ENCODE data around the gene TUBA4B.
"Not testable (repeated sequence)": the region's sequence is repeated elsewhere in the genome, so short reads cannot be mapped to it uniquely, and the experiment has no call there.

The TUBA4B gene

DNA sequence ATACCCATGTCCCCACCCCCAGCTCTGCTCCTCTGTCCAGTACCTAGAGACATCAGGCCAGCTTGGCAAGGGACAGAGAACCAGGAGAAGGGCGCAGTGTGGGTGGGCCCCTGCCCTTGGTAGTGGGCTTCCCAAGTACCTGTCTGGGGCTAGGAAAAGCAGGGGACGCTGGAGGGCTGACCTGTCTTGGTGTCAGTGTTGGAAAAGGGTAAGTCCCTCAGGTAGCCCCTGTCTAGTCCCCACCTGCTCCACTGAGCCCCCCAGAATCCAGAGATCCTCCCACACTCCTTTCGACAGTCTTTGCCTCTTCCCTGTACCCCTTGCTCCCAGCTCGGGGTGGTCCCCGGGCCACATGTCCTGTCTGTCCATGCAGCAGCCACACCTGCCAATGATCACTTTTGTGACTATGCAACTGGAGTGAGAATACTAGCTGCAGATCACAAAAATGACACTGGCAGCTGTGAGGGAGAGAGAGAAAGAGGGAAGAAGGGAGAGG is 40.7 kb downstream of the TUBA4B start:
- DNase-seq: no peak

- peak; percentile 2 for DNase-seq
These were observed 41.6 kb downstream of the TUBA4B start for GRCh38 chr2:219294356-219295351.

DNA sequence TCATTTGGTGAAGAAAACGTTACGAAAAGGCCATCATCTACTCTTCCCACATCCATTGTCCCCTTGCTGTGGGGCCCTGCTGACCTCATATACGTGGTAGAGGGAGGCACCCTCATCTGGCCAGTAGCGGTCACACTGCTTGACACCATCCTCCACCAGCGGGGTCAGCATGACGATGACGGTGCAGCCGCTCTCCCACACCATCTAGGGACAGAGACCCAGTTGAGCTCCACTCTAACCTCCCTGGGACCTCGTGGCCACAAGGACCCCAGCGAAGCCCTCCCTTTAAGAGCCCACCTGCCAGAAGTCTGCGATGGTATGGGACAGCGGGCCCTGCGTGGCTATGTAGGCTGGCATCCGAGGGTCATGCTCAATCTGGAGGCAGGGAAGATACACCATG is 43.1 kb downstream of the TUBA4B start:
- DNase-seq: no peak

GRCh38 chr2:219296631-219297391 is 43.8 kb downstream of the TUBA4B start:
- DNase-seq: no peak

GRCh38 chr2:219297766-219298456 is 44.9 kb downstream of the TUBA4B start:
- DNase-seq: no peak

DNA sequence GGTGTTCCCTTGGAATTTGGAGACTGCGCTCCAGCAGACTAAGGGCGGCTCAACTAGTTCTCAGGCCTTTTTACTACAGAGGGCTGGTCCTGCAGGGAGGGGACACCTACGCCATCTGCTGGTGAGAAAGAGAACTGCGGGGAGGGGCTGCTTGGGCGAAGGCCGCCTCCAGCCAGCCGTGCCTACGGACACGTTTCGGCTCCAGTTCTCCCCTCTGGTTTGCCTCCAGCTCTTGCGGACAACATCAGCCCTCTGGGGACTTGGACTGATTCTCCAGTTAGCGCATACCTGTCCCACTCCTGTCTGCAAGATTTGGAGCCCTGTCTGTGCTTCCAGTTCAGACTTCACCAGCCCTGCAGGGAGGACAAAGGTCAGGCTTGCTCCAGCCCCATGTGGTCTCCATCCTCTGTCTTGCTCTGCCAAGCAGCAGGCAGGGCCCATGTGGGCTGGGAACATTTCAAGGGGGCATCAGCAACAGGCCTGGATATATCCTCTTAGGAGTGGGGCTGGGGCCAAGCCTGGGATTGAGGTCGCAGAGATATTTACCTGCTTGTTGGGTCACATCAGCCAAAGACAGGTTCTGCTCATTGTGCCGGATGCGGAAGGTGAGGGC is 45.8 kb downstream of the TUBA4B start:
- DNase-seq: peak; percentile 2

GRCh38 chr2:219299372-219299760 is 46.3 kb downstream of the TUBA4B start:
- DNase-seq: no peak

GRCh38 chr2:219300022-219300421 is 47.0 kb downstream of the TUBA4B start:
- DNase-seq: no peak

- no peak for DNase-seq
These were observed 49.4 kb downstream of the TUBA4B start for GRCh38 chr2:219302412-219302968.

DNA sequence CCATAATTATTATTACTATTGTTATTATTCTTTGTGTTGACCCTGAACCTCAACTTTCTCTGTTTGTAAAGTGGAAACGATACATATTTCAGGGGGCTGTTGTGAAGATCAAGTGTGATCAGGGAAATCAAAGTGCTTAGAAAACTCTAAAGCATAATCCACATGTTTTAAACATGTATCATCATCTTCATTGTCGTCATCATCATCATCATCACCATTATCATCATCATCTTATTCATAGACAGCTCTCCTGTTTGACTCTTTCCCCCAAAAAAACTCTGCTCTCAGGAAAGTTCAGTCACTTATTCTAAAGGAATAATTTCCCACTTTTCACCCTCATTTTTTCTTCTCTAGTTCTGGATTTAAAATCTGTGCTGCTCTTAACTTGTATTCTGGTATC is 51.2 kb downstream of the TUBA4B start:
- DNase-seq: no peak

GRCh38 chr2:219306047-219306446 is 53.0 kb downstream of the TUBA4B start:
- DNase-seq: no peak

- no peak for DNase-seq
These were observed 55.4 kb downstream of the TUBA4B start for GRCh38 chr2:219308142-219309101.

DNA sequence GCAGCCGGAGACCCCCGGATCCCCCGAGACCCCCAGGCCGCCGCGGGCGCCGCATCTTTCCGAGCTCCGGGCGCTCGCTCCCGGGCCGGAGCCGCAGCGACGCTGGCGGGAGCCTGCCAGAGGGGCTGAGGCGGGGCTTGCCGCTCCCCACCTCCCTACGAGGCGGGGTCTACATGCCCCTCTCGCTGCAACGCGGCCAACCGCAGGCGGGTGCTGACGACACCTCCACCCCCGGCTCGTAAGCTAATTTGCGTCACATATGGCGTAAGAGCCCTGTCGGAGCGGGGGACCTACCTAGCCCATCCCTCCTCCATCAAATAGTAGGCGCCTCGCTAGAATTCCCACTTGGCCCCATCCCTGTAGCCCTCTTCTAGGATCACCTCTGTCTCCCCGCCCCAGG is 56.2 kb downstream of the TUBA4B start, which contains the start of gene PTPRN:
PTPRN (minus strand) TSS at position 124 of the 400 bp plus-strand sequence; CDS start at position 55, 69 bp downstream.
- DNase-seq: no peak

DNA sequence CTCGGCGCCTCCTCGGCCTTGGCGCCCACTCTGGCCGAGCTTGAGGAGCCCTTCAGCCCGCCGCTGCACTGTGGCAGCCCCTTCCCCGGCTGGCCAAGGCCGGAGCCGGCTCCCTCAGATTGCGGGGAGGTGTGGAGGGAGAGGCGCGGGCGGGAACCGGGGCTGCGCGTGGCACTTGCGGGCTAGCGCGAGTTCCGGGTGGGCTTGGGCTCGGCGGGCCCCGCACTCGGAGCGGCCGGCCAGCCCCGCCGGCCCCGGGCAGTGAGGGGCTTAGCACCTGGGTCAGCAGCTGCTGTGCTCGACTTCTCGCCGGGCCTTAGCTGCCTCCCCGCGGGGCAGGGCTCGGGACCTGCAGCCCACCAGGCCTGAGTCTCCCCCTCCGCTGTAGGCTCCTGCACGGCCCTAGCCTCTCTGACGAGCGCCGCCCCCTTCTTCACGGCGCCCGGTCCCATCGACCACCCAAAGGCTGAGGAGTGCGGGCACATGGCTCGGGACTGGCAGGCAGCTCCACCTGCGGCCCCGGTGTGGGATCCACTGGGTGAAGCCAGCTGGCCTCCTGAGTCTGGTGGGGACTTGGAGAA is 59.7 kb downstream of the TUBA4B start:
- DNase-seq: not testable (repeated sequence)

DNA sequence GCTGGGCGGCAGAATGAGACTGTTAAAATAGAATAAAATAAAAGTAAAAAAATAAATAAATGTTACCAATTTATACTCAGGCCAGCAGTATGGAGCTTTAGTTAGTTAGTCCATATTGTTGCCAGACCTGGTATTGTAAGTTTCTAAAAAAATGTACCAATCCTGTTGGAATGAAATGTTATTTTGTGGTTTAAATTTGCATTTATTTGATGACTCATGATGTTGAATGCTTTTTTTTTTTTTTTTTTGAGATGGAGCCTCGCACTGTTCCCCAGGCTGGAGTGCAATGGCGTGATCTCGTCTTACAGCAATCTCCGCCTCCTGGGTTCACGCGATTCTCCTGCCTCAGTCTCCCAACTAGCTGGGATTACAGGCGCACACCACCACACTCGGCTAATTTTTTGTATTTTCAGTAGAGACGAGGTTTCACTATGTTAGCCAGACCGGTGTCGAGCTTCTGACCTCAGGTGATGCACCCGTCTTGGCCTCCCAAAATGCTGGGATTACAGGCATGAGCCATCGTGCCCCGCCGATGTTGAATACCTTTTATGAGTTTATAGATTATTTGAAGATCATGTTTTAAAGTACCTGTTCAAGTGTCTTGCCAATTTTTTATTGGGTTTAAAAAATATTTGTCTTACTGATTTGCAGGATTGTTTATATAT is 61.9 kb downstream of the TUBA4B start:
- DNase-seq: no peak

All from NCI-H187 treated with DMSO at 0.1 percent for 48 hours (cell line).